Measurements from ENCODE around the gene TMF1.
A peak's percentile ranks its signal among the peaks of the same experiment; 100 is the strongest.

TMF1 gene

GRCh38 chr3:69080233-69080920 is 28.2 kb upstream of the TMF1 start, which contains the start of gene UBA3:
UBA3 (minus strand) TSS chr3:69080365; CDS start chr3:69080353, 12 bp downstream.
- peak; percentile 77 to 85 for DNase-seq (ENCODE audit: low read depth in 2 of 2, low spot score in 1 of 2)

- DNase-seq (ENCODE audit: low read depth in 2 of 2, low spot score in 1 of 2), result no peak
These were observed 27.4 kb upstream of the TMF1 start for GRCh38 chr3:69079269-69080159.

GRCh38 chr3:69072928-69073327 is 20.8 kb upstream of the TMF1 start:
- DNase-seq (ENCODE audit: low read depth in 2 of 2, low spot score in 1 of 2), result no peak

- DNase-seq (ENCODE audit: low read depth in 2 of 2, low spot score in 1 of 2), result no peak
These were observed 14.0 kb upstream of the TMF1 start for GRCh38 chr3:69066121-69066520.

GRCh38 chr3:69065318-69065964 is 13.3 kb upstream of the TMF1 start:
- no peak for DNase-seq (ENCODE audit: low read depth in 2 of 2, low spot score in 1 of 2)

- DNase-seq (ENCODE audit: low read depth in 2 of 2, low spot score in 1 of 2), result no peak
These were observed 11.5 kb upstream of the TMF1 start for GRCh38 chr3:69063636-69064035.

GRCh38 chr3:69059688-69060087 is 7.6 kb upstream of the TMF1 start:
- no peak for DNase-seq (ENCODE audit: low read depth in 2 of 2, low spot score in 1 of 2)

GRCh38 chr3:69058947-69059224 is 6.8 kb upstream of the TMF1 start:
- DNase-seq (ENCODE audit: low read depth in 2 of 2, low spot score in 1 of 2), result no peak

- DNase-seq (ENCODE audit: low read depth in 2 of 2, low spot score in 1 of 2), result no peak
These were observed 6.2 kb upstream of the TMF1 start for GRCh38 chr3:69058180-69058946.

- no peak for DNase-seq (ENCODE audit: low read depth in 2 of 2, low spot score in 1 of 2)
These were observed 352 bp upstream of the TMF1 start for GRCh38 chr3:69052472-69052898.

- DNase-seq (ENCODE audit: low read depth in 2 of 2, low spot score in 1 of 2), result no peak
These were observed 3.1 kb downstream of the TMF1 start for GRCh38 chr3:69048990-69049389.

GRCh38 chr3:69044608-69045007 is 7.5 kb downstream of the TMF1 start:
- DNase-seq (ENCODE audit: low read depth in 2 of 2, low spot score in 1 of 2), result no peak

GRCh38 chr3:69033470-69033869 is 18.7 kb downstream of the TMF1 start:
- DNase-seq (ENCODE audit: low read depth in 2 of 2, low spot score in 1 of 2), result no peak

GRCh38 chr3:69032737-69033136 is 19.4 kb downstream of the TMF1 start:
- DNase-seq (ENCODE audit: low read depth in 2 of 2, low spot score in 1 of 2), result no peak

GRCh38 chr3:69032142-69032541 is 20.0 kb downstream of the TMF1 start:
- DNase-seq (ENCODE audit: low read depth in 2 of 2, low spot score in 1 of 2), result no peak

GRCh38 chr3:69031635-69032034 is 20.5 kb downstream of the TMF1 start:
- DNase-seq (ENCODE audit: low read depth in 2 of 2, low spot score in 1 of 2), result no peak

- DNase-seq (ENCODE audit: low read depth in 2 of 2, low spot score in 1 of 2), result no peak
These were observed 31.3 kb downstream of the TMF1 start for GRCh38 chr3:69020857-69021256.

GRCh38 chr3:69020424-69020823 is 31.7 kb downstream of the TMF1 start:
- DNase-seq (ENCODE audit: low read depth in 2 of 2, low spot score in 1 of 2), result no peak

GRCh38 chr3:69016901-69017300 is 35.2 kb downstream of the TMF1 start:
- DNase-seq (ENCODE audit: low read depth in 2 of 2, low spot score in 1 of 2), result no peak

- no peak for DNase-seq (ENCODE audit: low read depth in 2 of 2, low spot score in 1 of 2)
These were observed 36.0 kb downstream of the TMF1 start for GRCh38 chr3:69016102-69016501.

GRCh38 chr3:69014022-69014580 is 38.0 kb downstream of the TMF1 start:
- no peak for DNase-seq (ENCODE audit: low read depth in 2 of 2, low spot score in 1 of 2)

All from stimulated activated CD8-positive, alpha-beta memory T cell treated with anti-CD3 and anti-CD28 coated beads, Interleukin-4, amount 100 ng/mL, for 1 hour (primary cell).